Activated CD4-positive, alpha-beta T cell treated with anti-CD3 and anti-CD28 coated beads for 36 hours (primary cell): Measurements from ENCODE around the gene SANBR. TPM values are rescaled to one million over a fixed set of nuclear protein-coding genes. Genes with fewer than 3 reads are reported as not detected.

Experiments used
- ATAC-seq: fragments of 200-7000 bp; cut with Tn5 transposase; one replicate; pipeline ENCODE4 v1.10.0; 2021; ENCODE audit warnings: mild to moderate bottlenecking, moderate library complexity
- CTCF ChIA-PET: fragments of 350-600 bp; sonication (Branson Sonifier 250); formaldehyde crosslinking; loops from one replicate; lab custom pipeline; 2021; ENCODE audit warnings: antibody characterized with exemption; lab: Charles Lee
- POLR2A ChIA-PET: fragments of 350-600 bp; sonication (Branson Sonifier 250); formaldehyde crosslinking; loops from one replicate; lab custom pipeline; 2021; ENCODE audit warnings: antibody characterized with exemption, inconsistent platforms; lab: Charles Lee
- DNase-seq: peaks from one replicate; pipeline ENCODE4 v3.0.0-alpha.2; 2020
- H3K27ac Mint-ChIP-seq: one replicate; pipeline ENCODE4 v1.8.0; 2021; ENCODE audit warnings: mixed read lengths
- H3K27me3 Mint-ChIP-seq: one replicate; pipeline ENCODE4 v1.8.0; 2021; ENCODE audit warnings: mixed read lengths
- H3K36me3 Mint-ChIP-seq: one replicate; pipeline ENCODE4 v1.8.0; 2021; ENCODE audit warnings: low read depth, mixed read lengths
- H3K4me1 Mint-ChIP-seq: one replicate; pipeline ENCODE4 v1.8.0; 2021; ENCODE audit warnings: mixed read lengths
- H3K4me3 Mint-ChIP-seq: one replicate; pipeline ENCODE4 v1.8.0; 2021; ENCODE audit warnings: mild to moderate bottlenecking, moderate library complexity, mixed read lengths
- H3K9me3 Mint-ChIP-seq: one replicate; pipeline ENCODE4 v1.8.0; 2021; ENCODE audit warnings: low read depth, mixed read lengths
- intact Hi-C, 2 experiments: fragments of 100-400 bp; cut with DNase I in 1 of 2; cut with micrococcal nuclease in 1 of 2; formaldehyde crosslinking; loops; one replicate each; pipeline versions ENCODE4 v1.14.2 to v1.15.1; 2022 to 2024; cut with DNase I, micrococcal nuclease
- total RNA-seq, 2 experiments: library from RNA; stranded (reverse); gene quantifications; one replicate each; pipeline ENCODE4 v1.2.3, GENCODE V29; 2021

Gene SANBR
- total RNA-seq, 2 experiments from 2014 or later: 2.5 to 3.0 TPM

GRCh38 chr2:61089797-61090196 is 24.1 kb downstream of the SANBR start:
- POLR2A ChIA-PET: interaction anchor here (1.2 kb wide), 1 partner anchor 55 kb away, joined by 3 read pairs; no protein-coding TSS in a partner anchor
- CTCF ChIA-PET: interaction anchor here (0.5 kb wide), 1 partner anchor 328 kb away, joined by 4 read pairs; no protein-coding TSS in a partner anchor
- no peak for ATAC-seq

DNA sequence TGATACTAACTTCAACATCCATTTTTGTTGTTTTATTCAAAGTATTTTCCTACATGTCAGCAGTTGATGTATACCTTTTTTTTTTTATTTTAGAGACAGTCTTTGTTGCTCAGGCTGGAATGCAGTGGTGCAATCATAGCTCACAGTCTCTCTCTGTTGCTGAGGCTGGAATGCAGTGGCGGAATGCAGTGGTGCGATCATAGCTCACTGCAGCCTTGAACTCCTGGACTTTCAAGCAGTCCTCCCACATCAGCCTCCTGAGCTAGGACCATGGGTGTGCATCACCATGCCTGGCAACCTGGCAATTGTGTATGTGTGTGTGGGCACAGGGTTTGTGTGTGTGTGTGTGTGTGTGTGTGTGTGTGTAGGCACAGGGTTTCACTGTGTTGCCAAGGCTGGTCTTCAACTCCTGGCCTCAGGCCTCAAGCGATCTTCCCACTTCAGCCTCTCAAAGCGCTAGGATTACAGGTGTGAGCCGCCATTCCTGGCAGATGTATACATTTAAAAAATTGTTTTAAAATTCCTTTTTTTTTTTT is 24.8 kb downstream of the SANBR start:
- Mint-ChIP-seq H3K4me3 (no peak overlapping the region), H3K36me3 (no peaks in the 10 kb centered on the region), H3K27me3 (no peaks in the 10 kb centered on the region), H3K9me3 (no peaks in the 10 kb centered on the region), H3K27ac (no peak overlapping the region), H3K4me1 (no peaks in the 10 kb centered on the region)
- ChIA-PET CTCF (no interaction called here), POLR2A (interaction anchor here (1.2 kb wide), 1 partner anchor 54 kb away, joined by 3 read pairs; no protein-coding TSS in a partner anchor)
- no peak for ATAC-seq
- intact Hi-C loops: no loop called here
- no peak for DNase-seq

More at GRCh38 chr2:61089797-61090196, 24.1 kb downstream of the SANBR start:
- no peaks in the 10 kb centered on the region for H3K9me3 Mint-ChIP-seq
- no peak for DNase-seq
- no peak overlapping the region for H3K4me3 Mint-ChIP-seq
- intact Hi-C loops: no loop called here
- H3K36me3 Mint-ChIP-seq: no peaks in the 10 kb centered on the region
- no peaks in the 10 kb centered on the region for H3K4me1 Mint-ChIP-seq
- no peak overlapping the region for H3K27ac Mint-ChIP-seq
- H3K27me3 Mint-ChIP-seq: no peaks in the 10 kb centered on the region

DNA sequence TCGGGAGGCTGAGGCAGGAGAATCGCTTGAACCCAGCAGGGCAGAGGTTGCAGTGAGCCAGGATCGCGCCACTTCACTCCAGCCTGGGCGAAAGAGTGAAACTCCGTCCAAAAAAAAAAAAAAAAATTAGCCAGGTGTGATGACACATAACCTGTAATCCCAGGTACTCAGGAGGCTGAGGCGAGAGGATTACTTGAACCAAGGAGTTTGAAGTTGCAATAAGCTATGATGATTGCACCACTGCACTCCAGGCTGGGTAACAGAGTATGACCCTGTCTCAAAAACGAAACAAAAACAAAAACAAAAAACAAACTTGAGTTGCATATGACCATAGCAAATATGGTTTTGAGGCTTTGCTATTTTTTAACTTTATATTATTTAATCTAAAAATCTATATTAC is 25.8 kb downstream of the SANBR start:
- no peak for ATAC-seq
- CTCF ChIA-PET: interaction anchor here (0.6 kb wide), 1 partner anchor 608 kb away, joined by 3 read pairs; no protein-coding TSS in a partner anchor
- intact Hi-C loops: no loop called here
- DNase-seq: no peak
- Mint-ChIP-seq H3K4me1 (no peaks in the 10 kb centered on the region), H3K27me3 (no peaks in the 10 kb centered on the region), H3K4me3 (no peak overlapping the region), H3K9me3 (no peaks in the 10 kb centered on the region), H3K27ac (no peak overlapping the region), H3K36me3 (no peaks in the 10 kb centered on the region)
- POLR2A ChIA-PET: no interaction called here

DNA sequence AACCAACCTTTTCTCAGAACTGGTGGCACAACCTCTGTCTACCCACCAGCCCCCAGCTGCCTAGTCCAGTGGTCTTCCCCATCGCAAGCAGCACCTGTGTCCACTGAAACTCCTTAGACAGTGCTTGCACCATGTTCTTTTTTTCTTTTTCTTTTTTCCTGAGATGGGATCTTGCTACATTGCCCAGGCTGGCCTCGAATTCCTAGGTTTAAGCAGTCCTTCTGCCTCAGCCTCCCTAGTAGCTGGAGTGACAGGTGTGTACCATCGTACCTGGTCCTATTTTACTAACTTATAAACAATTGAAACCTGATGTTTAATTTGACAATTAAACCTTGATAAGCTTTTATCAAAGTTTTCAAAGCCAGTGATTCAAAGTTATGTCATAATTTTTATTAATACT is 30.8 kb downstream of the SANBR start:
- ChIA-PET CTCF (no interaction called here), POLR2A (no interaction called here)
- ATAC-seq (no peak), DNase-seq (no peak)
- no peaks in the 10 kb centered on the region for H3K4me1 Mint-ChIP-seq
- intact Hi-C loops: no loop called here
- H3K27me3 Mint-ChIP-seq: no peaks in the 10 kb centered on the region
- H3K27ac Mint-ChIP-seq: no peak overlapping the region
- H3K36me3 Mint-ChIP-seq: no peaks in the 10 kb centered on the region
- H3K4me3 Mint-ChIP-seq: no peak overlapping the region
- H3K9me3 Mint-ChIP-seq: no peaks in the 10 kb centered on the region

DNA sequence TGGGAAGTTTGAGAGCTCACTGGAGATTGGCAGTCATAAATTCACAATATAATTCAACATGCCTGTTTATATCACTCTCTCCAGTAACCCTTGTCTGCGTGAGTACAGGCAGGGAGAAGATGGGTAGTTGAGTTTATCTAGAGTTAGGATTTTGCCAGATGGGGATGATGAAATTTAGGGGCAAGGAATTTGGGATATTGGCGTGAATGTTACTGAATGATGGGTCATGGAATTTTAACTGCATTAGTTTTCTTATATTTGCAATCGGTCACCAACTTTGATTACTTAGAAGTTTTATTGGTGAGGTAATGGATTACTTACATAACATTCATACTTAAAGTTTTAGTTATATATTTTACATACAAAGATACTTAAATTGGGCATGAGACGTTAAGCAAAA is 35.1 kb downstream of the SANBR start:
- ATAC-seq (no peak), DNase-seq (no peak)
- ChIA-PET CTCF (no interaction called here), POLR2A (no interaction called here)
- Mint-ChIP-seq H3K27me3 (no peaks in the 10 kb centered on the region), H3K9me3 (no peaks in the 10 kb centered on the region), H3K27ac (no peak overlapping the region), H3K4me3 (no peak overlapping the region), H3K4me1 (no peaks in the 10 kb centered on the region), H3K36me3 (peaks cover 2% of the 10 kb centered on the region)
- intact Hi-C loops: no loop called here

GRCh38 chr2:61109291-61109690 is 43.6 kb downstream of the SANBR start:
- H3K36me3 Mint-ChIP-seq: peaks cover 2% of the 10 kb centered on the region

DNA sequence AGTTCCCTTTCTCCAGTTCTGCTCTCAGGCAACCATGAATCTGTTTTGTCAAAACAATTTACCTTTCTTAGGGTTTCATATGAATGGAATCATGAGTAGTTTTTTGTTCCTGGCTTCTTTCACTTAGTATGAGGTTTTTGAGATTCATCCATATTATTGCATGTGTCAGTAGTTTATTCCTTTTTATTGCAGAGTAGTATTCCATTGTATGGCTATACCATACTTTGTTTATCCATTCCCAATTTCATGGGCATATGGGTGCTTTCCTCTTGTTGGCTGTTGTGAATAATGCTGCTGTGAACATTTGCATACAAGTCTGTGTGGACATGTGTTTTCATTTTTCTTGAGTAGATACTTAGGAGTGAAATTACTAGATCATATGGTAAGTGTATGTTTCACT is 46.0 kb downstream of the SANBR start:
- ChIA-PET POLR2A (no interaction called here), CTCF (no interaction called here)
- H3K36me3 Mint-ChIP-seq: peaks cover 2% of the 10 kb centered on the region
- H3K27ac Mint-ChIP-seq: no peak overlapping the region
- H3K4me3 Mint-ChIP-seq: no peak overlapping the region
- no peaks in the 10 kb centered on the region for H3K27me3 Mint-ChIP-seq
- no peaks in the 10 kb centered on the region for H3K4me1 Mint-ChIP-seq
- ATAC-seq (no peak), DNase-seq (no peak)
- intact Hi-C loops: no loop called here
- H3K9me3 Mint-ChIP-seq: no peaks in the 10 kb centered on the region

More at GRCh38 chr2:61109291-61109690, 43.6 kb downstream of the SANBR start:
- Mint-ChIP-seq H3K4me1 (no peaks in the 10 kb centered on the region), H3K27me3 (no peaks in the 10 kb centered on the region), H3K27ac (no peak overlapping the region), H3K4me3 (no peak overlapping the region), H3K9me3 (no peaks in the 10 kb centered on the region)
- intact Hi-C loops: no loop called here
- CTCF ChIA-PET: no interaction called here
- DNase-seq (no peak), ATAC-seq (no peak)
- POLR2A ChIA-PET: no interaction called here

- Mint-ChIP-seq H3K36me3 (peaks cover 2% of the 10 kb centered on the region), H3K27me3 (no peaks in the 10 kb centered on the region), H3K9me3 (no peaks in the 10 kb centered on the region), H3K4me3 (no peak overlapping the region), H3K27ac (no peak overlapping the region), H3K4me1 (peaks cover 9% of the 10 kb centered on the region)
- ChIA-PET CTCF (no interaction called here), POLR2A (no interaction called here)
- intact Hi-C loops: no loop called here
- no peak for DNase-seq
- ATAC-seq: no peak
Measured at GRCh38 chr2:61114147-61114546, 48.5 kb downstream of the SANBR start.

Other genes with a start within 250 kb of the SANBR start
- 10 to 100 TPM; 42.7 to 55.9 TPM for gene REL, start 184.3 kb upstream of the SANBR start, total RNA-seq
- 10 to 100 TPM; 14.4 to 19.9 TPM for gene PEX13, start 48.2 kb upstream of the SANBR start, total RNA-seq
- 1 to 10 TPM; 8.5 to 8.9 TPM for gene PUS10, start 47.6 kb upstream of the SANBR start, total RNA-seq
- 10 to 100 TPM; 10.0 to 14.2 TPM for gene C2orf74, start 96.3 kb downstream of the SANBR start, total RNA-seq